HTR-8/SVneo (cell line): Measurements from ENCODE around the gene ISLR.
A peak's percentile ranks its signal among the peaks of the same experiment; 100 is the strongest.

Source experiments
- DNase-seq: peaks from one replicate; pipeline ENCODE4 v3.0.0; 2011; ENCODE audit warnings: low spot score, mixed read lengths; ENCODE audit not compliant: insufficient read length
- FAIRE-seq: peaks from 2 replicates; lab custom pipeline; 2011; peaks lifted over from hg19 to GRCh38; lab: Jason Lieb, UNC

ISLR gene, protein sequence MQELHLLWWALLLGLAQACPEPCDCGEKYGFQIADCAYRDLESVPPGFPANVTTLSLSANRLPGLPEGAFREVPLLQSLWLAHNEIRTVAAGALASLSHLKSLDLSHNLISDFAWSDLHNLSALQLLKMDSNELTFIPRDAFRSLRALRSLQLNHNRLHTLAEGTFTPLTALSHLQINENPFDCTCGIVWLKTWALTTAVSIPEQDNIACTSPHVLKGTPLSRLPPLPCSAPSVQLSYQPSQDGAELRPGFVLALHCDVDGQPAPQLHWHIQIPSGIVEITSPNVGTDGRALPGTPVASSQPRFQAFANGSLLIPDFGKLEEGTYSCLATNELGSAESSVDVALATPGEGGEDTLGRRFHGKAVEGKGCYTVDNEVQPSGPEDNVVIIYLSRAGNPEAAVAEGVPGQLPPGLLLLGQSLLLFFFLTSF

DNA sequence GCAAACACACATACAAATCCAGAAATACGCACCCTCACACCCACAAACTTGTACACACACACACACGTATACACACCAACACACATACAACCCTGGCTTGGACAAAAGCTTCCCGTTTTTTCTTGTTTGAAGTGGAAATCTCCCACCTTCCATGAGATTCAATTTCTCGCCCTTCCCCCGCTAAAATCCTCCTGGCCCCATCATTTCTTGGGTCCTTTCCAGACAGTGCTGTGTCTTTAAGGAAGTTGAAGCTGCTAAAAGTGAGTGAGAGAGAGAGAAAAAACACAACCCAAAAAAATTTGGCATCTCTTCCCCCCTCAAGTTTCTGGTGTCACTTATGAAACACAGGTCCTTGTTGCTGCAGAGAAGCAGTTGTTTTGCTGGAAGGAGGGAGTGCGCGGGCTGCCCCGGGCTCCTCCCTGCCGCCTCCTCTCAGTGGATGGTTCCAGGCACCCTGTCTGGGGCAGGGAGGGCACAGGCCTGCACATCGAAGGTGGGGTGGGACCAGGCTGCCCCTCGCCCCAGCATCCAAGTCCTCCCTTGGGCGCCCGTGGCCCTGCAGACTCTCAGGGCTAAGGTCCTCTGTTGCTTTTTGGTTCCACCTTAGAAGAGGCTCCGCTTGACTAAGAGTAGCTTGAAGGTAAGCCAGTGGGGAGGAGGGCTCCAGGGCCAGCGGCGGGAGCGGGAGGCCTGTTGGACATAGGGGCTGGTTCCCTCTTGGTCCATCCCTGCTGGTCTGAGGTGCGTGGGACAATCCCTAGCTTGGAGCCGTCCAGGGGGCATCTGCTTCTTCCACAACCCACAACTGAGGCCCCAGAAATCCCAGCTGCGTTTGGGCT, at the start of gene ISLR:
ISLR (plus strand) TSS at position 331 of the 839 bp plus-strand sequence. CDS start 1,149 bp downstream, outside the sequence.
- no peak for DNase-seq

GRCh38 chr15:74124196-74124595, 49.3 kb upstream of the ISLR start:
- FAIRE-seq: no peak
- DNase-seq: no peak

More for the DNA sequence above, at the start of gene ISLR:
- no peak for FAIRE-seq

- FAIRE-seq (no peak), DNase-seq (no peak)
Measured at GRCh38 chr15:74124759-74125158, 48.8 kb upstream of the ISLR start.

- DNase-seq (peak; percentile 81), FAIRE-seq (peak; percentile 31)
Measured at GRCh38 chr15:74127255-74127953, 46.1 kb upstream of the ISLR start.

GRCh38 chr15:74127954-74128784, 45.3 kb upstream of the ISLR start:
- FAIRE-seq: no peak
- no peak for DNase-seq

- DNase-seq (no peak), FAIRE-seq (no peak)
Measured at GRCh38 chr15:74128785-74129585, 44.5 kb upstream of the ISLR start.

DNA sequence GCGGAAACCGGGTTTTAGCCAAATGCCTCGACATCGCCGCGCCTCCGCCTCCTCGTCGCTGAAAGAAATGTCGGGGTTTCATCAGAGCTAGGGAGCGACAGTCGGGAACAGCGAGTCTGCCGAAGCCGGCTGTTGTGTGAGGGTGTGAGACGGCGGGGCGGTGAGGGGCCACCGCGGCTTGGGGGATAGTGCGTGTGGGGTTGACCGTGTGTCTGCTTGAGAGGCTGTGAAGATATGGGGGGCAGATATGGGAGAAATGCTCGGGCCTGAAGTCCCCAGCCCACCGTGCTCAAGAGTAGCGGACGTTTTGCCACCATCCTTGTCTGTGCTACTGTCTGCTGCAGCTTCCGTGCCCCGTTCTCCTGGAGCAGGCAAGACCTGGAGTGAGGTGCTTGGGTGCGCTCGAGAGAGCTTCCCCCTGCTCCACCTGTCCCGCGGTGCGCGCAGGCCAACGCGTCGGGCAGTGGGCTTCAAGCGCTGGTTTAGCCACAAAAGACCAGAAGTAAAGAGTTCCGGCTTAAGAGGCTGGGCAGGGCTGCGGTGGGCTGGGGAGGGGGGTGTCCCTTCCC, 43.8 kb upstream of the ISLR start:
- FAIRE-seq (no peak), DNase-seq (no peak)

DNA sequence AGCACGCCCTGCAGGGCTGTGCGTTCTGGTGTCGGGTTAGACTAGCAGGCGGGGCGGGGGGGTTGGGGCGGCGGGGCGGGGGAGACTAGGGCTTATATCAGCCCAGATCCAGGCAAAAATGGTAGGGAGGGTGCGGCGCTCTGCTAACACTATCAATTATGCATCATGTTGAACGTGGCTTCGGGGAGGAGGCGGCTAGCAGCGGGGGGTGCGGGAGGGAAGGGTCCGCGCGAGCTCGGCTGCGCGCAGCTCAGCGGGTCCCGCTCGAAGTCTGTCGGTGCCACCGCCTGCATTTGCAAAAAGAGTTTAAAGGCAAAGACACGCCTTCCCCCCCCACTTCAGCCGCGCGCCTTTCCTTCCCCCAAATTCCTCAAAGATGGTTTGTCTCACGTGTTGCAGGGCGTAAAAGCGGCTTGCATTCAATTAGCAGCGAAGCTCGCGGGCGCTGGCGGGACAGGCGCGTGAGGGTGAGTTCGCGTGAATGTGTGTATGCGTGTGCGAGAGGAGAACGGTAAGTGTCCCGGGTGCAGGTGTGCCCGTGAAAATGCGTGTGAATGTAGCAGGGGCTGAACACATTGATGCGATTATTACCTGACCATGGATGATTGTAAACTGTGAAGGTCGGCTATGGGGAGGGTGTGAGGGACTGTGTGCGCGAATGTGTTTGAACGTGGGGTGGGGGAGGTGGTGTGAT, 43.2 kb upstream of the ISLR start, which contains the start of gene ISLR2:
ISLR2 (plus strand) TSS at position 432 of the 694 bp plus-strand sequence. CDS start 2,169 bp downstream, outside the sequence.
- FAIRE-seq: no peak
- DNase-seq: no peak

- DNase-seq (no peak), FAIRE-seq (no peak)
Measured at GRCh38 chr15:74130849-74131627, 42.5 kb upstream of the ISLR start.

GRCh38 chr15:74131628-74132413, 41.7 kb upstream of the ISLR start:
- no peak for DNase-seq
- no peak for FAIRE-seq

DNA sequence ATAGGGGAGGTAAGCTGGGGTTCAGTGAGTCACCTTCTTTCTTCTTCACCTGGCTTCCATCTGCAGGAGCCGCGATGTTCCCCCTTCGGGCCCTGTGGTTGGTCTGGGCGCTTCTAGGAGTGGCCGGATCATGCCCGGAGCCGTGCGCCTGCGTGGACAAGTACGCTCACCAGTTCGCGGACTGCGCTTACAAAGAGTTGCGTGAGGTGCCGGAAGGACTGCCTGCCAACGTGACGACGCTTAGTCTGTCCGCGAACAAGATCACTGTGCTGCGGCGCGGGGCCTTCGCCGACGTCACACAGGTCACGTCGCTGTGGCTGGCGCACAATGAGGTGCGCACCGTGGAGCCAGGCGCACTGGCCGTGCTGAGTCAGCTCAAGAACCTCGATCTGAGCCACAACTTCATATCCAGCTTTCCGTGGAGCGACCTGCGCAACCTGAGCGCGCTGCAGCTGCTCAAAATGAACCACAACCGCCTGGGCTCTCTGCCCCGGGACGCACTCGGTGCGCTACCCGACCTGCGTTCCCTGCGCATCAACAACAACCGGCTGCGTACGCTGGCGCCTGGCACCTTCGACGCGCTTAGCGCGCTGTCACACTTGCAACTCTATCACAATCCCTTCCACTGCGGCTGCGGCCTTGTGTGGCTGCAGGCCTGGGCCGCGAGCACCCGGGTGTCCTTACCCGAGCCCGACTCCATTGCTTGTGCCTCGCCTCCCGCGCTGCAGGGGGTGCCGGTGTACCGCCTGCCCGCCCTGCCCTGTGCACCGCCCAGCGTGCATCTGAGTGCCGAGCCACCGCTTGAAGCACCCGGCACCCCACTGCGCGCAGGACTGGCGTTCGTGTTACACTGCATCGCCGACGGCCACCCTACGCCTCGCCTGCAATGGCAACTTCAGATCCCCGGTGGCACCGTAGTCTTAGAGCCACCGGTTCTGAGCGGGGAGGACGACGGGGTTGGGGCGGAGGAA, 40.5 kb upstream of the ISLR start:
- FAIRE-seq (no peak), DNase-seq (no peak)

- DNase-seq: no peak
- no peak for FAIRE-seq
Measured at GRCh38 chr15:74133694-74134386, 39.7 kb upstream of the ISLR start.

- no peak for FAIRE-seq
- no peak for DNase-seq
Measured at GRCh38 chr15:74134387-74135027, 39.0 kb upstream of the ISLR start.

DNA sequence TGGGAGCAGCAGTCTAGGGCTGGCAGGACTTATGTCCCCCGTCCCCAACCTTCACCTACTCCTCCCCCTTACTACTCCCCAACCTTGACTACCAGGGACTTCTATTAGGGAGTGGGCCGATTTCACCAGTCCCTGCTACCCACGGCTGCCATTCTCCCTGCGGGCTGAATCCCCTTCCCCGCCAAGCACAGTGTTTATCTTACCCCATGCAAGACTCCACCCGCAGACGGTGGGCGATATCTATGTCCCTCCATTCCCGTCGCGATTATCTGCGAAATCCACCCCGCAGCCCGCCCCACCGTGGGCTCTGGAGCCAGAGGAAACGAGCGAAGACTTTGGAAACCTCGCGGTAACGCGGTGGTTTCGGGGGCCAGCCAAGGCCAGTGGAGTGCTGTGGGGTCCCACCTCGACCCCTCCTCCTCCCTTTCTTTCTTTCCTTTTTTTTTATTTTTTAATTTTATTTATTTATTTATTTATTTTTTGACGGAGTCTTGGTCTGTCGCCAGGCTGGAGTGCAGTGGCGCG, 38.4 kb upstream of the ISLR start:
- FAIRE-seq (no peak), DNase-seq (no peak)
